ENCODE measurements around the gene NTNG2.

GRCh38 chr9:132127888-132128534 lies 33.8 kb upstream of the NTNG2 start:
- TF ChIP-seq GATA2 (IDR thresholded peaks at IDR 0.05; ENCODE audit: low read depth, low read length) (no peak), GATA3 (IDR thresholded peaks at IDR 0.05; ENCODE audit: low read depth, low read length) (no peak)
